GM15510 (cell line): ENCODE measurements around the gene NGDN.

ENCODE experiments used
- POLR2A ChIP-seq: IDR thresholded peaks from 3 replicates; pipeline ENCODE4 v1.6.1; 2011; ENCODE audit warnings: borderline replicate concordance; ENCODE audit not compliant: insufficient read length; ENCODE audit errors: extremely low read depth

NGDN gene

GRCh38 chr14:23437133-23438100, 32.1 kb upstream of the NGDN start:
- no peak for TF ChIP-seq POLR2A

GRCh38 chr14:23438101-23438971, 31.2 kb upstream of the NGDN start:
- TF ChIP-seq POLR2A: no peak

- TF ChIP-seq POLR2A: no peak
Observed at GRCh38 chr14:23439107-23439835, 30.2 kb upstream of the NGDN start.

- no peak for TF ChIP-seq POLR2A
Observed at GRCh38 chr14:23441076-23441475, 28.4 kb upstream of the NGDN start.

GRCh38 chr14:23442721-23443356, 26.7 kb upstream of the NGDN start:
- TF ChIP-seq POLR2A: no peak

- TF ChIP-seq POLR2A: no peak
Observed at GRCh38 chr14:23443411-23443812, 26.1 kb upstream of the NGDN start.

- no peak for TF ChIP-seq POLR2A
Observed at GRCh38 chr14:23443881-23444280, 25.6 kb upstream of the NGDN start.

GRCh38 chr14:23444314-23444713, 25.2 kb upstream of the NGDN start:
- TF ChIP-seq POLR2A: no peak

GRCh38 chr14:23445773-23446172, 23.7 kb upstream of the NGDN start:
- no peak for TF ChIP-seq POLR2A

- TF ChIP-seq POLR2A: no peak
Observed at GRCh38 chr14:23446291-23446851, 23.1 kb upstream of the NGDN start.

GRCh38 chr14:23447361-23448350, 21.8 kb upstream of the NGDN start:
- no peak for TF ChIP-seq POLR2A

GRCh38 chr14:23449314-23449713, 20.2 kb upstream of the NGDN start:
- TF ChIP-seq POLR2A: no peak

GRCh38 chr14:23450379-23450778, 19.1 kb upstream of the NGDN start:
- no peak for TF ChIP-seq POLR2A
